Measurements from ENCODE around the gene TUB.

TUB gene

GRCh38 chr11:8083088-8083395 is 2.0 kb downstream of the TUB start:
- no peak overlapping the region for H2AFZ ChIP-seq (ENCODE audit: low read depth, low read length)

GRCh38 chr11:8083871-8084281 is 2.9 kb downstream of the TUB start:
- Histone ChIP-seq H3K9me3 (ENCODE audit: low read length) (no peaks in the 10 kb centered on the region), H3K4me1 (ENCODE audit: insufficient read depth, low read length) (peaks cover 46% of the 10 kb centered on the region), H3K4me3 (ENCODE audit: low read length) (peak overlapping the region; percentile 11), H3K36me3 (ENCODE audit: insufficient read depth, low read length) (no peaks in the 10 kb centered on the region), H2AFZ (ENCODE audit: low read depth, low read length) (no peak overlapping the region), H3K27me3 (ENCODE audit: insufficient read depth, low read length) (no peaks in the 10 kb centered on the region)

More at GRCh38 chr11:8083088-8083395, 2.0 kb downstream of the TUB start:
- no peak overlapping the region for H3K4me3 ChIP-seq (ENCODE audit: low read length)
- no peaks in the 10 kb centered on the region for H3K36me3 ChIP-seq (ENCODE audit: insufficient read depth, low read length)
- H3K9me3 ChIP-seq (ENCODE audit: low read length) = no peaks in the 10 kb centered on the region
- H3K4me1 ChIP-seq (ENCODE audit: insufficient read depth, low read length) = peaks cover 46% of the 10 kb centered on the region
- no peaks in the 10 kb centered on the region for H3K27me3 ChIP-seq (ENCODE audit: insufficient read depth, low read length)

GRCh38 chr11:8084352-8084751 is 3.3 kb downstream of the TUB start:
- Histone ChIP-seq H3K36me3 (ENCODE audit: insufficient read depth, low read length) (no peaks in the 10 kb centered on the region), H3K9me3 (ENCODE audit: low read length) (no peaks in the 10 kb centered on the region), H3K27me3 (ENCODE audit: insufficient read depth, low read length) (no peaks in the 10 kb centered on the region), H2AFZ (ENCODE audit: low read depth, low read length) (no peak overlapping the region), H3K4me3 (ENCODE audit: low read length) (no peak overlapping the region), H3K4me1 (ENCODE audit: insufficient read depth, low read length) (peaks cover 46% of the 10 kb centered on the region)

- no peak overlapping the region for H3K4me3 ChIP-seq (ENCODE audit: low read length)
- H2AFZ ChIP-seq (ENCODE audit: low read depth, low read length) = no peak overlapping the region
- no peaks in the 10 kb centered on the region for H3K36me3 ChIP-seq (ENCODE audit: insufficient read depth, low read length)
- H3K27me3 ChIP-seq (ENCODE audit: insufficient read depth, low read length) = no peaks in the 10 kb centered on the region
- no peaks in the 10 kb centered on the region for H3K9me3 ChIP-seq (ENCODE audit: low read length)
- H3K4me1 ChIP-seq (ENCODE audit: insufficient read depth, low read length) = peaks cover 46% of the 10 kb centered on the region
These were observed 4.1 kb downstream of the TUB start for GRCh38 chr11:8085011-8085645.

GRCh38 chr11:8086001-8086479 is 5.0 kb downstream of the TUB start:
- no peaks in the 10 kb centered on the region for H3K27me3 ChIP-seq (ENCODE audit: insufficient read depth, low read length)

GRCh38 chr11:8086571-8086970 is 5.6 kb downstream of the TUB start:
- H3K36me3 ChIP-seq (ENCODE audit: insufficient read depth, low read length) = peaks cover 6% of the 10 kb centered on the region
- H3K9me3 ChIP-seq (ENCODE audit: low read length) = no peaks in the 10 kb centered on the region
- H3K4me1 ChIP-seq (ENCODE audit: insufficient read depth, low read length) = peaks cover 41% of the 10 kb centered on the region
- no peak overlapping the region for H3K4me3 ChIP-seq (ENCODE audit: low read length)
- no peak overlapping the region for H2AFZ ChIP-seq (ENCODE audit: low read depth, low read length)
- H3K27me3 ChIP-seq (ENCODE audit: insufficient read depth, low read length) = no peaks in the 10 kb centered on the region

More at GRCh38 chr11:8086001-8086479, 5.0 kb downstream of the TUB start:
- Histone ChIP-seq H3K4me3 (ENCODE audit: low read length) (no peak overlapping the region), H3K4me1 (ENCODE audit: insufficient read depth, low read length) (peaks cover 42% of the 10 kb centered on the region), H3K9me3 (ENCODE audit: low read length) (no peaks in the 10 kb centered on the region), H2AFZ (ENCODE audit: low read depth, low read length) (no peak overlapping the region), H3K36me3 (ENCODE audit: insufficient read depth, low read length) (peaks cover 2% of the 10 kb centered on the region)

- Histone ChIP-seq H3K4me3 (ENCODE audit: low read length) (no peak overlapping the region), H3K27me3 (ENCODE audit: insufficient read depth, low read length) (no peaks in the 10 kb centered on the region), H3K36me3 (ENCODE audit: insufficient read depth, low read length) (peaks cover 6% of the 10 kb centered on the region), H3K4me1 (ENCODE audit: insufficient read depth, low read length) (peaks cover 34% of the 10 kb centered on the region), H3K9me3 (ENCODE audit: low read length) (no peaks in the 10 kb centered on the region), H2AFZ (ENCODE audit: low read depth, low read length) (no peak overlapping the region)
These were observed 6.2 kb downstream of the TUB start for GRCh38 chr11:8087185-8087584.

- Histone ChIP-seq H3K4me1 (ENCODE audit: insufficient read depth, low read length) (peaks cover 29% of the 10 kb centered on the region), H3K9me3 (ENCODE audit: low read length) (no peaks in the 10 kb centered on the region), H2AFZ (ENCODE audit: low read depth, low read length) (no peak overlapping the region), H3K27me3 (ENCODE audit: insufficient read depth, low read length) (no peaks in the 10 kb centered on the region), H3K36me3 (ENCODE audit: insufficient read depth, low read length) (peaks cover 6% of the 10 kb centered on the region), H3K4me3 (ENCODE audit: low read length) (no peak overlapping the region)
These were observed 6.7 kb downstream of the TUB start for GRCh38 chr11:8087756-8088155.

GRCh38 chr11:8089791-8090510 is 8.9 kb downstream of the TUB start:
- Histone ChIP-seq H2AFZ (ENCODE audit: low read depth, low read length) (no peak overlapping the region), H3K9me3 (ENCODE audit: low read length) (no peaks in the 10 kb centered on the region), H3K27me3 (ENCODE audit: insufficient read depth, low read length) (no peaks in the 10 kb centered on the region), H3K4me1 (ENCODE audit: insufficient read depth, low read length) (peaks cover 9% of the 10 kb centered on the region), H3K4me3 (ENCODE audit: low read length) (no peak overlapping the region), H3K36me3 (ENCODE audit: insufficient read depth, low read length) (peaks cover 23% of the 10 kb centered on the region)

- H3K4me1 ChIP-seq (ENCODE audit: insufficient read depth, low read length) = peaks cover 3% of the 10 kb centered on the region
- no peak overlapping the region for H3K4me3 ChIP-seq (ENCODE audit: low read length)
- no peaks in the 10 kb centered on the region for H3K27me3 ChIP-seq (ENCODE audit: insufficient read depth, low read length)
These were observed 9.7 kb downstream of the TUB start for GRCh38 chr11:8090756-8091155.

GRCh38 chr11:8091721-8092120 is 10.7 kb downstream of the TUB start:
- no peak overlapping the region for H2AFZ ChIP-seq (ENCODE audit: low read depth, low read length)
- no peaks in the 10 kb centered on the region for H3K27me3 ChIP-seq (ENCODE audit: insufficient read depth, low read length)
- H3K9me3 ChIP-seq (ENCODE audit: low read length) = no peaks in the 10 kb centered on the region
- H3K4me1 ChIP-seq (ENCODE audit: insufficient read depth, low read length) = no peaks in the 10 kb centered on the region
- H3K4me3 ChIP-seq (ENCODE audit: low read length) = no peak overlapping the region
- peaks cover 39% of the 10 kb centered on the region for H3K36me3 ChIP-seq (ENCODE audit: insufficient read depth, low read length)

More at GRCh38 chr11:8090756-8091155, 9.7 kb downstream of the TUB start:
- Histone ChIP-seq H3K36me3 (ENCODE audit: insufficient read depth, low read length) (peaks cover 30% of the 10 kb centered on the region), H3K9me3 (ENCODE audit: low read length) (no peaks in the 10 kb centered on the region), H2AFZ (ENCODE audit: low read depth, low read length) (no peak overlapping the region)

GRCh38 chr11:8092587-8093424 is 11.8 kb downstream of the TUB start:
- Histone ChIP-seq H3K9me3 (ENCODE audit: low read length) (no peaks in the 10 kb centered on the region), H2AFZ (ENCODE audit: low read depth, low read length) (no peak overlapping the region), H3K4me1 (ENCODE audit: insufficient read depth, low read length) (no peaks in the 10 kb centered on the region), H3K27me3 (ENCODE audit: insufficient read depth, low read length) (no peaks in the 10 kb centered on the region), H3K36me3 (ENCODE audit: insufficient read depth, low read length) (peaks cover 49% of the 10 kb centered on the region), H3K4me3 (ENCODE audit: low read length) (no peak overlapping the region)
